HEK293 (cell line): Measurements from ENCODE around the gene MOK.

Experiments used
- ZBTB1 ChIP-seq: fragments of 450-650 bp; formaldehyde crosslinking; IDR thresholded peaks from 2 replicates; pipeline ENCODE4 v1.5.1; 2016; ENCODE audit warnings: missing biosample characterization, missing genetic modification characterization
- ZEB2 ChIP-seq: fragments of 450-650 bp; formaldehyde crosslinking; IDR thresholded peaks from 2 replicates; pipeline ENCODE4 v1.5.1; 2016; ENCODE audit warnings: missing biosample characterization, missing genetic modification characterization
- ZNF121 ChIP-seq: fragments of 450-650 bp; formaldehyde crosslinking; IDR thresholded peaks from 2 replicates; pipeline ENCODE4 v1.5.1; 2016; ENCODE audit warnings: missing biosample characterization, missing genetic modification characterization
- TF ChIP-seq, protein P1 (sequence below): fragments of 450-650 bp; formaldehyde crosslinking; IDR thresholded peaks from 2 replicates; pipeline ENCODE4 v1.5.1; 2016; ENCODE audit warnings: missing biosample characterization, missing genetic modification characterization
- TF ChIP-seq, protein P2 (sequence below): fragments of 450-650 bp; formaldehyde crosslinking; IDR thresholded peaks from 2 replicates; pipeline ENCODE4 v1.5.1; 2016; ENCODE audit warnings: missing biosample characterization, missing genetic modification characterization
- TF ChIP-seq, protein P3 (sequence below): fragments of 450-650 bp; formaldehyde crosslinking; IDR thresholded peaks from 2 replicates; pipeline ENCODE4 v1.5.1; 2016; ENCODE audit warnings: missing biosample characterization, missing genetic modification characterization, low read depth

DNA sequence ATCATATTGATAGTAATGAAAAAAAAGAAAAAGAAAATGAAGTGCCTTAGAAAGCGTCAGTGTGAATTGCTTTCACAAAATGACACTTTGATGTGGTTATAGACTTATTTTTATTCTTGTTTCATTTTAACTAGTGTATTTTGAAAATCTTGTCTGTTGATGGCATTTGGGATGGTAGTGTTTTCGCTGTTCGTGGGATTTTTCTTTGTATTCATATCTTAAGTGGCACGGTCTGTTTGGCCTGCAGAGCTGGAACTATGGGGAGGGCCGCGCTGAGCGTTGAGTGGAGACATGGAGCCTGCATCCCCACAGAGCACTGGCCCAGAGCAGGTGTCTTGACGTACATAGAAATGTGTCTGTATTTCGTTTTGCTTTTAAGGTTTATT lies 103.6 kb downstream of the MOK start:
- TF ChIP-seq, protein P1, sequence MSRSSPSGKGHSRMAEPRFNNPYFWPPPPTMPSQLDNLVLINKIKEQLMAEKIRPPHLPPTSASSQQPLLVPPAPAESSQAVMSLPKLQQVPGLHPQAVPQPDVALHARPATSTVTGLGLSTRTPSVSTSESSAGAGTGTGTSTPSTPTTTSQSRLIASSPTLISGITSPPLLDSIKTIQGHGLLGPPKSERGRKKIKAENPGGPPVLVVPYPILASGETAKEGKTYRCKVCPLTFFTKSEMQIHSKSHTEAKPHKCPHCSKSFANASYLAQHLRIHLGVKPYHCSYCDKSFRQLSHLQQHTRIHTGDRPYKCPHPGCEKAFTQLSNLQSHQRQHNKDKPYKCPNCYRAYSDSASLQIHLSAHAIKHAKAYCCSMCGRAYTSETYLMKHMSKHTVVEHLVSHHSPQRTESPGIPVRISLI: no peak
- no peak for TF ChIP-seq ZNF121 (tag by site-specific recombination)
- TF ChIP-seq, protein P2, sequence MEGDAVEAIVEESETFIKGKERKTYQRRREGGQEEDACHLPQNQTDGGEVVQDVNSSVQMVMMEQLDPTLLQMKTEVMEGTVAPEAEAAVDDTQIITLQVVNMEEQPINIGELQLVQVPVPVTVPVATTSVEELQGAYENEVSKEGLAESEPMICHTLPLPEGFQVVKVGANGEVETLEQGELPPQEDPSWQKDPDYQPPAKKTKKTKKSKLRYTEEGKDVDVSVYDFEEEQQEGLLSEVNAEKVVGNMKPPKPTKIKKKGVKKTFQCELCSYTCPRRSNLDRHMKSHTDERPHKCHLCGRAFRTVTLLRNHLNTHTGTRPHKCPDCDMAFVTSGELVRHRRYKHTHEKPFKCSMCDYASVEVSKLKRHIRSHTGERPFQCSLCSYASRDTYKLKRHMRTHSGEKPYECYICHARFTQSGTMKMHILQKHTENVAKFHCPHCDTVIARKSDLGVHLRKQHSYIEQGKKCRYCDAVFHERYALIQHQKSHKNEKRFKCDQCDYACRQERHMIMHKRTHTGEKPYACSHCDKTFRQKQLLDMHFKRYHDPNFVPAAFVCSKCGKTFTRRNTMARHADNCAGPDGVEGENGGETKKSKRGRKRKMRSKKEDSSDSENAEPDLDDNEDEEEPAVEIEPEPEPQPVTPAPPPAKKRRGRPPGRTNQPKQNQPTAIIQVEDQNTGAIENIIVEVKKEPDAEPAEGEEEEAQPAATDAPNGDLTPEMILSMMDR (tag by site-specific recombination): no peak
- no peak for TF ChIP-seq ZBTB1 (tag by site-specific recombination)
- TF ChIP-seq ZEB2: no peak
- TF ChIP-seq, protein P3, sequence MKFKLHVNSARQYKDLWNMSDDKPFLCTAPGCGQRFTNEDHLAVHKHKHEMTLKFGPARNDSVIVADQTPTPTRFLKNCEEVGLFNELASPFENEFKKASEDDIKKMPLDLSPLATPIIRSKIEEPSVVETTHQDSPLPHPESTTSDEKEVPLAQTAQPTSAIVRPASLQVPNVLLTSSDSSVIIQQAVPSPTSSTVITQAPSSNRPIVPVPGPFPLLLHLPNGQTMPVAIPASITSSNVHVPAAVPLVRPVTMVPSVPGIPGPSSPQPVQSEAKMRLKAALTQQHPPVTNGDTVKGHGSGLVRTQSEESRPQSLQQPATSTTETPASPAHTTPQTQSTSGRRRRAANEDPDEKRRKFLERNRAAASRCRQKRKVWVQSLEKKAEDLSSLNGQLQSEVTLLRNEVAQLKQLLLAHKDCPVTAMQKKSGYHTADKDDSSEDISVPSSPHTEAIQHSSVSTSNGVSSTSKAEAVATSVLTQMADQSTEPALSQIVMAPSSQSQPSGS (tag by site-specific recombination): no peak
